Parathyroid adenoma (tissue), 2 donors: ENCODE measurements around the gene TNFAIP6.
"Not testable (repeated sequence)": the region's sequence is repeated elsewhere in the genome, so short reads cannot be mapped to it uniquely, and the experiment has no call there.

Experiments used
- H2AFZ ChIP-seq: fragments of 300-600 bp; sonication (generic); one replicate; pipeline ENCODE4 v1.7.0; 2017; ENCODE audit warnings: antibody characterized with exemption, mild to moderate bottlenecking
- H3K27ac ChIP-seq: fragments of 300-600 bp; sonication (generic); one replicate; pipeline ENCODE4 v1.7.0; 2017
- H3K27me3 ChIP-seq: fragments of 300-600 bp; sonication (generic); one replicate; pipeline ENCODE4 v1.7.0; 2017; ENCODE audit warnings: low read length; ENCODE audit not compliant: control insufficient read depth, insufficient read depth
- H3K36me3 ChIP-seq: fragments of 300-600 bp; sonication (generic); one replicate; pipeline ENCODE4 v1.7.0; 2017; ENCODE audit warnings: low read length; ENCODE audit not compliant: control insufficient read depth, insufficient read depth
- H3K4me1 ChIP-seq: fragments of 300-600 bp; sonication (generic); one replicate; pipeline ENCODE4 v1.7.0; 2017; ENCODE audit warnings: control low read depth
- H3K4me2 ChIP-seq: fragments of 300-600 bp; sonication (generic); one replicate; pipeline ENCODE4 v1.7.0; 2017; ENCODE audit warnings: low read length
- H3K4me3 ChIP-seq: fragments of 300-600 bp; sonication (generic); one replicate; pipeline ENCODE4 v1.7.0; 2017; ENCODE audit warnings: low read depth, low read length
- H3K79me2 ChIP-seq: fragments of 300-600 bp; sonication (generic); one replicate; pipeline ENCODE4 v1.7.0; 2017; ENCODE audit warnings: control low read depth
- H3K9ac ChIP-seq: fragments of 300-600 bp; sonication (generic); one replicate; pipeline ENCODE4 v1.7.0; 2017; ENCODE audit warnings: mild to moderate bottlenecking
- H3K9me3 ChIP-seq: fragments of 300-600 bp; sonication (generic); one replicate; pipeline ENCODE4 v1.7.0; 2017; ENCODE audit warnings: low read length; ENCODE audit not compliant: control insufficient read depth
- TF ChIP-seq, protein P1 (sequence below): fragments of 300-600 bp; sonication (generic); IDR thresholded peaks from one replicate; pipeline ENCODE4 v1.7.0; 2017; ENCODE audit warnings: antibody characterized with exemption, mild to moderate bottlenecking
- donor health status: primary hyperparathyroidism.

The TNFAIP6 gene

DNA sequence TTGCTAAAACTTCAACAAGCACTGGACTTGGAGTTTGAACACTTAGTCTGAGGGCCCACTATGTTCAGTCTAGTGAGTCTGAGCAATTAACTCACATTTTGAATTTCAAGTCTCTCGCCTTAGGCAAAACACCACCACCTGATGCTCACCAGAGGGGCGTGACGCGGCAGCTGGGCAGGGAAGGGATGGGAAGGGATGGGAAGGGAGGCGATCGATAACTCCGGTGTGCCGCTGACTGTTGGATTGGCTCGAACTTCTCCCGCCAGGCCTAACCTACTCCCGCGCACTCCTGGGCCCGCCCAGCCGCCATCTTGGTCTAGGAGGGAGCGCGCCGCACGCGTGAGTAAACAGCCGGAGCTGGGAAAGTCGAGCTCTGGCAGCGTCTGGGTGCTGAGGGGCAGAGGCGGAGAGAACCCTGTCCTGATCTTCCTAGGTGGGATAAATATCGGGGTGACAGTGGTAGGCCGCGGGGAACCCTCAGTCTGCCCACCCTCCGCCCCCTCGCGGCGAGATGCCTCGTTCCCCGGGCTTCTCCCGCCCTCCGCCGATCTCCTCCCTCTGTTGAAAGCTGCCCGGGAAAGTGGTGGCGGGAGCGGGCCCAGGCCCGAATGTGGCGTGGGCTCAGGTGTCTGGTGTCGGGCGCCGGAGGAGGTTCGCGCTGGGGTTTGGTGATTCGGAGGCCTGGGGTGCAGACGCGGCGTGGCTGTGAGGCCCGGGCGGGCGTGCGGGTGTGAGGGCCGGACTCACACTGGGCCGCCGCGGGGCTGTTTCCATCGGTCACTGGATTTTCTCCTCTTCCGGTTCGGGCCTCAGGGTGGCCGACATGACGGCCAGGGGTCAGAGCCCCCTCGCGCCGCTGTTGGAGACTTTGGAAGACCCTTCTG is 52.5 kb downstream of the TNFAIP6 start, which contains the start of gene RIF1:
RIF1 (plus strand) TSS at position 302 of the 884 bp plus-strand sequence; CDS start at position 824, 522 bp downstream.
- Histone ChIP-seq H3K9me3 (no peaks in the 10 kb centered on the region), H2AFZ (peak within 1 kb of the TSS; percentile 90), H3K9ac (peak within 1 kb of the TSS; percentile 41), H3K4me3 (peak within 1 kb of the TSS; percentile 89), H3K36me3 (no peaks in the 10 kb centered on the region), H3K4me1 (peaks cover 4% of the 10 kb centered on the region), H3K79me2 (peaks cover 24% of the 10 kb centered on the region), H3K4me2 (peak within 1 kb of the TSS; percentile 64), H3K27me3 (no peaks in the 10 kb centered on the region), H3K27ac (peak within 1 kb of the TSS; percentile 81)
- TF ChIP-seq, protein P1, sequence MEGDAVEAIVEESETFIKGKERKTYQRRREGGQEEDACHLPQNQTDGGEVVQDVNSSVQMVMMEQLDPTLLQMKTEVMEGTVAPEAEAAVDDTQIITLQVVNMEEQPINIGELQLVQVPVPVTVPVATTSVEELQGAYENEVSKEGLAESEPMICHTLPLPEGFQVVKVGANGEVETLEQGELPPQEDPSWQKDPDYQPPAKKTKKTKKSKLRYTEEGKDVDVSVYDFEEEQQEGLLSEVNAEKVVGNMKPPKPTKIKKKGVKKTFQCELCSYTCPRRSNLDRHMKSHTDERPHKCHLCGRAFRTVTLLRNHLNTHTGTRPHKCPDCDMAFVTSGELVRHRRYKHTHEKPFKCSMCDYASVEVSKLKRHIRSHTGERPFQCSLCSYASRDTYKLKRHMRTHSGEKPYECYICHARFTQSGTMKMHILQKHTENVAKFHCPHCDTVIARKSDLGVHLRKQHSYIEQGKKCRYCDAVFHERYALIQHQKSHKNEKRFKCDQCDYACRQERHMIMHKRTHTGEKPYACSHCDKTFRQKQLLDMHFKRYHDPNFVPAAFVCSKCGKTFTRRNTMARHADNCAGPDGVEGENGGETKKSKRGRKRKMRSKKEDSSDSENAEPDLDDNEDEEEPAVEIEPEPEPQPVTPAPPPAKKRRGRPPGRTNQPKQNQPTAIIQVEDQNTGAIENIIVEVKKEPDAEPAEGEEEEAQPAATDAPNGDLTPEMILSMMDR, result peak; percentile 70

DNA sequence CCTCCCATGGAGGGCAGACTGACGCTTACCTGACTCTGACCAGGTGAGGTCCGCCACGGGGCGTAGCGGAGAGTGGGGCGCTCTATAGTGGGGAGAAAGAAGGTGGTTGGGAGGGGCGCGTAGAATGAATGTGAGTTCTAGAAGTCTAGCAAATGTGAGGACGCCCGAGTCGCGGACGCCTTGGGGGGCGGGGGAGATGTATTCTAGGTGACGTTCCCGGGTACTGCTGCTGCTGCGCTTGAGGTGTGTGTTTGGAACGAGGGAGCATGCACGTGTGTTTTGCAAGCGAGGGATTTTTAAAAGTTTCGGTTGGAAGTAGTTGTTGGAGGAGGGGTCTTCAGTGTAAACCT is 53.1 kb downstream of the TNFAIP6 start:
- Histone ChIP-seq H3K27me3 (no peaks in the 10 kb centered on the region), H3K4me3 (peak overlapping the region; percentile 89), H2AFZ (peak overlapping the region; percentile 90), H3K9me3 (no peaks in the 10 kb centered on the region), H3K79me2 (peaks cover 24% of the 10 kb centered on the region), H3K9ac (peak overlapping the region; percentile 41), H3K4me1 (peaks cover 4% of the 10 kb centered on the region), H3K27ac (peak overlapping the region; percentile 81), H3K4me2 (peak overlapping the region; percentile 63), H3K36me3 (no peaks in the 10 kb centered on the region)
- TF ChIP-seq, protein P1, result no peak

DNA sequence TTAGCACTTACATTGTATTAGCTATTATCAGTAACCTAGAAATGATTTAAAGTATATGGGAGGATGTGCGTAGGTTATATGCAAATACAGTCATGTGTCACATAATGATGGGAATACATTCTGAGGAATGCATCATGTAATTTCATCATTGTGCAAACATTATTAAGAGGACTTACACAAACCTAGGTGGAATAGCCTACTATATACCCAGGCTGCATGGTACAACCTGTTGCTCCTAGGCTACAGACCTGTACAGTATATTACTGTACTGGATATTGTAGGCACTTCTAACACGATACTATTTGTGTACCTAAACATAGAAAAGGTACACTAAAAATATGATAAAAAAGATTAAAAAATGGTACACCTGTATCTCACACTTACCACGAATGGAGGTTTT is 60.3 kb downstream of the TNFAIP6 start:
- no peak overlapping the region for H2AFZ ChIP-seq
- H3K4me1 ChIP-seq, result no peaks in the 10 kb centered on the region
- no peaks in the 10 kb centered on the region for H3K27me3 ChIP-seq
- peaks cover 10% of the 10 kb centered on the region for H3K79me2 ChIP-seq
- no peak overlapping the region for H3K4me2 ChIP-seq
- no peaks in the 10 kb centered on the region for H3K36me3 ChIP-seq
- TF ChIP-seq, protein P1, result no peak
- no peak overlapping the region for H3K9ac ChIP-seq
- no peaks in the 10 kb centered on the region for H3K9me3 ChIP-seq
- H3K4me3 ChIP-seq, result no peak overlapping the region
- H3K27ac ChIP-seq, result no peak overlapping the region

DNA sequence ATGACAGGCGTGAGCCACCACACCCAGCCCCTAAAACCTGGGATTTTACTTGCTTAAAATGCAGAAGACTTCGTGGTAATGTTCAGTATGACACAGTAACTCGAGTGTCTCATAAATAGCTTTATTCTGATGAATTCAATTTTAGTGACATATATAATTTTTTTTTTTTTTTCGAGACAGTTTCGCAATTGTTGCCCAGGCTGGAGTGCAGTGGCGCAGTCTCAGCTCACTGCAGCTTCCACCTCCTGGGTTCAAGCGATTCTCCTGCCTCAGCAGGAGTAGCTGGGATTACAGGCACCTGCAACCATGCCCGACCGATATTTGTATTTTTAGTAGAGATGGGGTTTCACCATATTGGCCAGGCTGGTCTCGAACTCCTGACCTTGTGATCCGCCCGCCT is 64.3 kb downstream of the TNFAIP6 start:
- not testable (repeated sequence) for H3K27ac ChIP-seq, H2AFZ ChIP-seq, H3K4me2 ChIP-seq, H3K4me3 ChIP-seq, H3K79me2 ChIP-seq, H3K36me3 ChIP-seq, H3K27me3 ChIP-seq, H3K9me3 ChIP-seq, H3K4me1 ChIP-seq, H3K9ac ChIP-seq

DNA sequence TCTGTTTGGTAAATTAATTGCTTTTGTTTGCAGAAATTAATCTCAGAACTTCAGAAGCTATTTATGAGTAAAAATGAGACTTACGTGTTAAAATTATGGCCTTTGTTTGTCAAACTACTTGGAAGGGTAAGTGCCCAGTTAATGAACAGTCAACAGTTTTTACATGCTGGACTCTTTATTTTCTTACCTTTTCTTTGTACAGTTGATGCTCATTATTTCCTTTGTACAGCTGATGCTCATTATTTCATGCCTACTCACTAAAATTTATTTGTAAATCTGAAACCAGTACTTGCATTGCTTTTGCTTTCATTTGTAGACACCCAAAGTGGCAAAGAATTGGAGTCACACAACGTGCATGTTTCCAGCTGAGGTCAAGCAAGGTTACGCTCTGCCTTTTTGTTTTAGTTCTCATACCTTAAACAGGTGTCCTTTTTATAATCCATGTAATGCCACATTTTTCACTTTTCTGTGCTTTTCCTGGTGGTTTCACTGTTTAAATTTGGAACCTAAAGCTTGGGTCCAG is 65.6 kb downstream of the TNFAIP6 start:
- no peak overlapping the region for H3K4me2 ChIP-seq
- H3K36me3 ChIP-seq, result no peaks in the 10 kb centered on the region
- H3K9ac ChIP-seq, result no peak overlapping the region

More for the DNA sequence above, 65.6 kb downstream of the TNFAIP6 start:
- Histone ChIP-seq H3K79me2 (peaks cover 7% of the 10 kb centered on the region), H3K27me3 (no peaks in the 10 kb centered on the region), H3K4me3 (no peak overlapping the region), H3K4me1 (no peaks in the 10 kb centered on the region), H3K27ac (no peak overlapping the region), H3K9me3 (no peaks in the 10 kb centered on the region), H2AFZ (no peak overlapping the region)
- TF ChIP-seq, protein P1, result no peak
